K562 (cell line): ENCODE results near the gene LIMS1. TPM values are rescaled to one million over a fixed set of nuclear protein-coding genes. Genes with fewer than 3 reads are reported as not detected.

ENCODE experiments used
- ATAC-seq: fragments of 200-7000 bp; cut with Tn5 transposase; 3 replicates; pipeline ENCODE4 v1.9.1; 2020; ENCODE audit warnings: moderate library complexity
- BruUV-seq: library from RNA; stranded (reverse); fragments of 400-500 nt; replicated peaks from 2 replicates; lab custom pipeline; 2021; lab: Mats Ljungman, UMichigan
- CTCF ChIA-PET: fragments of 300-600 bp; formaldehyde crosslinking; extraction: SDS; loops from one replicate; lab custom pipeline; 2021; ENCODE audit warnings: low intra/inter-chr PET ratio; lab: Yijun Ruan, JAX
- POLR2A ChIA-PET: fragments of 300-600, 350-650 bp; sonication (Branson Sonifier 250); formaldehyde crosslinking; extraction: SDS; loops from one replicate; lab custom pipeline; 2021; ENCODE audit warnings: antibody characterized with exemption, inconsistent platforms; lab: Yijun Ruan, JAX
- DNase-seq, 4 experiments: peaks; one replicate each; pipeline versions ENCODE4 v3.0.0 to v3.0.0-alpha.2; 2011 to 2018; ENCODE audit warnings: low spot score in 3 of 4, mixed read lengths in 3 of 4; ENCODE audit errors: extremely low read depth in 1 of 4
- FAIRE-seq: peaks from 2 replicates; lab custom pipeline; 2011; peaks lifted over from hg19 to GRCh38; lab: Jason Lieb, UNC
- H2AFZ ChIP-seq: 2 replicates; pipeline ENCODE4 v1.6.0; 2011; ENCODE audit warnings: low read depth, low read length, control low read depth, inconsistent platforms
- H3K27ac ChIP-seq: fragments of 200-600 bp; 3 replicates; pipeline ENCODE4 v1.8.0; 2011; ENCODE audit warnings: low read depth, mild to moderate bottlenecking, control low read depth, inconsistent platforms, low read length, moderate library complexity, mixed read lengths; ENCODE audit errors: extremely low read depth
- H3K27me3 ChIP-seq, 2 experiments: fragments of 300-600 bp in 1 of 2; 2 replicates in 1 of 2; 3 replicates in 1 of 2; pipeline versions ENCODE4 v1.6.0 to v1.8.0; 2011; ENCODE audit warnings: inconsistent platforms in 2 of 2, low read length in 2 of 2, mild to moderate bottlenecking in 1 of 2, mixed read lengths in 1 of 2, moderate library complexity in 1 of 2; ENCODE audit not compliant: control insufficient read depth in 2 of 2, insufficient read depth in 2 of 2
- H3K36me3 ChIP-seq: fragments of 300-600 bp; 3 replicates; pipeline ENCODE4 v1.8.0; 2011; ENCODE audit warnings: mild to moderate bottlenecking, low read length, inconsistent platforms; ENCODE audit not compliant: control insufficient read depth, insufficient read depth
- H3K4me1 ChIP-seq, 2 experiments: fragments of 200-600 bp in 1 of 2; replicated peaks in 1 of 2; 2 replicates in 1 of 2; 3 replicates in 1 of 2; pipeline versions ENCODE4 v1.5.1 to v1.8.0; 2011; ENCODE audit warnings: inconsistent platforms in 2 of 2, low read length in 2 of 2, mild to moderate bottlenecking in 1 of 2, mixed read lengths in 1 of 2, moderate library complexity in 1 of 2; ENCODE audit not compliant: control insufficient read depth in 2 of 2, insufficient read depth in 2 of 2
- H3K4me2 ChIP-seq: 2 replicates; pipeline ENCODE4 v1.6.1; 2011; ENCODE audit warnings: low read length, control low read depth, inconsistent platforms, mixed read lengths; ENCODE audit not compliant: insufficient read depth
- H3K4me3 ChIP-seq: fragments of 200-600 bp; sonication (generic), shearing (Covaris generic); 2 replicates; pipeline ENCODE4 v1.5.1; 2016; ENCODE audit warnings: control low read depth, inconsistent platforms
- H3K79me2 ChIP-seq: fragments of 200-600 bp; 3 replicates; pipeline ENCODE4 v1.8.0; 2011; ENCODE audit warnings: low read length, inconsistent platforms; ENCODE audit not compliant: control insufficient read depth, insufficient read depth
- H3K9ac ChIP-seq, 2 experiments: 2 replicates each; pipeline versions ENCODE4 v1.6.0 to v1.6.1; 2011; ENCODE audit warnings: low read depth in 2 of 2, low read length in 2 of 2, control low read depth in 1 of 2, inconsistent platforms in 1 of 2, mild to moderate bottlenecking in 1 of 2, mixed read lengths in 1 of 2; ENCODE audit not compliant: insufficient read depth in 1 of 2
- H3K9me1 ChIP-seq: one replicate; pipeline ENCODE4 v1.6.0; 2011; ENCODE audit warnings: inconsistent platforms, mild to moderate bottlenecking, low read length, moderate library complexity; ENCODE audit not compliant: control insufficient read depth, insufficient read depth
- H3K9me3 ChIP-seq: replicated peaks from 2 replicates; pipeline ENCODE4 v1.5.1; 2011; ENCODE audit warnings: low read depth, low read length, inconsistent platforms; ENCODE audit not compliant: control insufficient read depth, insufficient read depth
- H4K20me1 ChIP-seq: replicated peaks from 2 replicates; pipeline ENCODE4 v1.6.1; 2011; ENCODE audit warnings: low read length, inconsistent platforms, mixed read lengths; ENCODE audit not compliant: control insufficient read depth, insufficient read depth
- ASH1L ChIP-seq: fragments of 450-650 bp; IDR thresholded peaks from 2 replicates; pipeline ENCODE4 v1.6.1; 2018; ENCODE audit warnings: borderline replicate concordance, mild to moderate bottlenecking, low read depth; ENCODE audit not compliant: partially characterized antibody
- BMI1 ChIP-seq: fragments of 150-350 bp; IDR thresholded peaks from 2 replicates; pipeline ENCODE4 v1.6.1; 2014; ENCODE audit warnings: low read length
- CBFA2T3 ChIP-seq: fragments of 450-650 bp; IDR thresholded peaks from 2 replicates; pipeline ENCODE4 v1.6.1; 2017
- FOXP1 ChIP-seq: sonication (generic); formaldehyde crosslinking; IDR thresholded peaks from 2 replicates; pipeline ENCODE4 v1.8.0; 2022; ENCODE audit warnings: mild to moderate bottlenecking, missing genetic modification reagents
- HMGN3 ChIP-seq: IDR thresholded peaks from 2 replicates; pipeline ENCODE4 v1.6.1; 2011; ENCODE audit warnings: borderline replicate concordance, low read depth, mild to moderate bottlenecking, mixed read lengths, low read length; ENCODE audit not compliant: insufficient read length; ENCODE audit errors: extremely low read depth
- HOXB6 ChIP-seq: fragments of 250-450 bp; sonication (Bioruptor Pico); IDR thresholded peaks from 2 replicates; pipeline ENCODE4 v1.5.1; 2022; ENCODE audit warnings: mild to moderate bottlenecking, borderline replicate concordance
- MTA3 ChIP-seq: fragments of 450-650 bp; formaldehyde crosslinking; IDR thresholded peaks from 2 replicates; pipeline ENCODE4 v1.6.1; 2017; ENCODE audit warnings: mild to moderate bottlenecking, borderline replicate concordance
- NR3C1 ChIP-seq: sonication (generic); formaldehyde crosslinking; IDR thresholded peaks from 2 replicates; pipeline ENCODE4 v1.8.1; 2022; ENCODE audit warnings: missing genetic modification reagents
- TEAD4 ChIP-seq, 2 experiments: sonication (generic) in 1 of 2; formaldehyde crosslinking in 1 of 2; IDR thresholded peaks; 2 replicates each; pipeline versions ENCODE4 v1.6.1 to v1.8.0; 2012 to 2022; ENCODE audit warnings: borderline replicate concordance in 1 of 2, inconsistent platforms in 1 of 2, low read length in 1 of 2, mild to moderate bottlenecking in 1 of 2, missing genetic modification reagents in 1 of 2
- ZNF12 ChIP-seq: sonication (generic); formaldehyde crosslinking; IDR thresholded peaks from 2 replicates; pipeline ENCODE4 v1.4.0; 2020; ENCODE audit warnings: mild to moderate bottlenecking, missing genetic modification reagents
- ZNF778 ChIP-seq: fragments of 450-650 bp; formaldehyde crosslinking; IDR thresholded peaks from 2 replicates; pipeline ENCODE4 v1.4.0; 2020; ENCODE audit warnings: mild to moderate bottlenecking, moderate library complexity
- WGBS: fragments of 100-300 bp; shearing (Covaris generic); methylation state at CpG from one replicate; pipeline ENCODE4 v1.1.6; 2016; ENCODE audit warnings: low coverage, mixed read lengths; ENCODE audit not compliant: insufficient coverage; ENCODE audit errors: missing lambda C conversion rate; 5-methylcytosine and 5-hydroxymethylcytosine counted together
- in situ Hi-C: fragments of 300-500 bp; cut with MboI; formaldehyde crosslinking; loops from 4 replicates; pipeline ENCODE4 v1.15.0; 2018; ENCODE audit warnings: inconsistent platforms, mixed read lengths
- intact Hi-C: fragments of 100-400 bp; cut with micrococcal nuclease; formaldehyde crosslinking; loops from 2 replicates; pipeline ENCODE4 v1.14.2; 2022
- polyA plus RNA-seq, 8 experiments: library from polyadenylated mRNA; depleted of rRNA in 4 of 8; stranded (reverse) in 5 of 8; unstranded in 3 of 8; fragments of >200 nt; fragmentation: Nextera tagmentation in 2 of 8; fragmentation: Illumina TruSeq in 1 of 8; extraction: Ambion mirVana in 2 of 8; extraction: Trizol in 1 of 8; gene quantifications; 2 replicates each; pipeline versions ENCODE4 v1.2.1 to v1.2.3, GENCODE V29; 2011 to 2014; ENCODE audit warnings: inconsistent platforms in 1 of 8, missing spikeins in 1 of 8
- total RNA-seq, 7 experiments: library from RNA; depleted of rRNA in 6 of 7; stranded (reverse); fragments of >200 nt in 6 of 7; fragmentation: Illumina TruSeq in 2 of 7; extraction: Trizol in 2 of 7; gene quantifications; 2 replicates each; pipeline versions ENCODE4 v1.2.1 to v1.2.3, GENCODE V29; 2011 to 2021; ENCODE audit warnings: low replicate concordance in 1 of 7
- TF ChIP-seq, protein P1 (sequence below): sonication (generic); formaldehyde crosslinking; IDR thresholded peaks from 2 replicates; pipeline ENCODE4 v1.8.0; 2022; ENCODE audit warnings: missing genetic modification reagents, mild to moderate bottlenecking, borderline replicate concordance
- TF ChIP-seq, protein P2 (sequence below), 3 experiments: fragments of 200-800 bp in 1 of 3; fragments of 250-450 bp in 1 of 3; fragments of 450-650 bp in 1 of 3; sonication (Bioruptor Pico) in 1 of 3; sonication (Bioruptor generic) in 1 of 3; formaldehyde crosslinking in 1 of 3; IDR thresholded peaks; 2 replicates each; pipeline versions ENCODE4 v1.6.1 to v1.8.0; 2016 to 2022; ENCODE audit warnings: mild to moderate bottlenecking in 2 of 3, missing genetic modification characterization in 2 of 3, missing compliant biosample characterization in 1 of 3, moderate library complexity in 1 of 3
- TF ChIP-seq, protein P3 (sequence below), 2 experiments: fragments of 450-650 bp; IDR thresholded peaks; 2 replicates each; pipeline ENCODE4 v1.6.1; 2018; ENCODE audit warnings: mild to moderate bottlenecking in 2 of 2, low read depth in 1 of 2; ENCODE audit not compliant: partially characterized antibody in 2 of 2

The LIMS1 gene
- total and polyA plus RNA-seq, 9 of the 15 experiments (the other 6 are each of a cell fraction or from before 2014, with no cell fraction given) = 52.8 to 134 (median 81.0) TPM

DNA sequence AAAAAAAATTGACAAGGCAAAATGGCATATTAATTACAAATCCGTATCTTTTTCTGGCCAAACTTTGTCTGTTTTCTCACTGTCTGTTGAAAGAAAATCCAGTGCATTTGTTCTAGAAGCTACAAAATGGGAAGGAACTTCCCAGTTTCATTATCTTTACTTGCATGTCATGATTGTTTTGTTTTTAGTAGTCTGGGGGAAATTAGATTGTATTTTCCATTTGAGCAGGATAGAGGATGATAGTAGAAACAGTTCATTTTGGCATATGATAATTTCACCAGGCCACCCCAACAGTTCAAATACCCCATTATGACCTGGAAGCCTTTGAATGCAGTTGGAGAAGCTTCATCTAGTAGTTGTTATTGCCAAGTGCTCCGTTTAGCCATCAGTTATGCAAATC is 107.5 kb downstream of the LIMS1 start:
- H3K27ac ChIP-seq = peak overlapping the region; percentile 51; the same call in 1 of the 3 replicates
- FAIRE-seq (no peak), DNase-seq (no peak), ATAC-seq (no peak)
- ChIA-PET POLR2A (no interaction called here), CTCF (no interaction called here)
- H3K79me2 ChIP-seq = peaks cover 59% of the 10 kb centered on the region
- no peak overlapping the region for H2AFZ ChIP-seq
- no peak overlapping the region for H3K4me3 ChIP-seq
- no peak overlapping the region for H3K9ac ChIP-seq
- BruUV-seq = no TSS peak
- no peak overlapping the region; the same call in 1 of the 2 replicates for H3K4me2 ChIP-seq
- no peaks in the 10 kb centered on the region for H3K9me1 ChIP-seq
- H3K4me1 ChIP-seq = peaks cover 13 to 34% of the 10 kb centered on the region in 2 experiments
- no peaks in the 10 kb centered on the region for H3K27me3 ChIP-seq
- H3K9me3 ChIP-seq = peaks cover 14% of the 10 kb centered on the region
- intact Hi-C loops (no loop called here), in situ Hi-C loops (no loop called here)
- 36% methylated on average over 2 of the region's 2 CpGs for WGBS
- no peaks in the 10 kb centered on the region for H4K20me1 ChIP-seq
- peaks cover 5% of the 10 kb centered on the region; the same call in 2 of the 3 replicates for H3K36me3 ChIP-seq
- TF ChIP-seq, protein P1, sequence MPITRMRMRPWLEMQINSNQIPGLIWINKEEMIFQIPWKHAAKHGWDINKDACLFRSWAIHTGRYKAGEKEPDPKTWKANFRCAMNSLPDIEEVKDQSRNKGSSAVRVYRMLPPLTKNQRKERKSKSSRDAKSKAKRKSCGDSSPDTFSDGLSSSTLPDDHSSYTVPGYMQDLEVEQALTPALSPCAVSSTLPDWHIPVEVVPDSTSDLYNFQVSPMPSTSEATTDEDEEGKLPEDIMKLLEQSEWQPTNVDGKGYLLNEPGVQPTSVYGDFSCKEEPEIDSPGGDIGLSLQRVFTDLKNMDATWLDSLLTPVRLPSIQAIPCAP (CRISPR knock-in tag) = no peak
- TF ChIP-seq MTA3 (no peak), CBFA2T3 (peak; percentile 79), ZNF12 (CRISPR knock-in tag) (no peak), FOXP1 (CRISPR knock-in tag) (no peak), ZNF778 (CRISPR knock-in tag) (no peak), HOXB6 (CRISPR knock-in tag) (no peak), NR3C1 (no peak), ASH1L (no peak), BMI1 (no peak), HMGN3 (no peak), TEAD4 (IDR thresholded peaks at IDR 0.05; ENCODE audit: low read length) (peak; percentile 41; the same call in 1 of the 2 replicates), TEAD4 (CRISPR knock-in tag; IDR thresholded peaks at IDR 0.05; ENCODE audit: borderline replicate concordance) (no peak)
- TF ChIP-seq, protein P2, sequence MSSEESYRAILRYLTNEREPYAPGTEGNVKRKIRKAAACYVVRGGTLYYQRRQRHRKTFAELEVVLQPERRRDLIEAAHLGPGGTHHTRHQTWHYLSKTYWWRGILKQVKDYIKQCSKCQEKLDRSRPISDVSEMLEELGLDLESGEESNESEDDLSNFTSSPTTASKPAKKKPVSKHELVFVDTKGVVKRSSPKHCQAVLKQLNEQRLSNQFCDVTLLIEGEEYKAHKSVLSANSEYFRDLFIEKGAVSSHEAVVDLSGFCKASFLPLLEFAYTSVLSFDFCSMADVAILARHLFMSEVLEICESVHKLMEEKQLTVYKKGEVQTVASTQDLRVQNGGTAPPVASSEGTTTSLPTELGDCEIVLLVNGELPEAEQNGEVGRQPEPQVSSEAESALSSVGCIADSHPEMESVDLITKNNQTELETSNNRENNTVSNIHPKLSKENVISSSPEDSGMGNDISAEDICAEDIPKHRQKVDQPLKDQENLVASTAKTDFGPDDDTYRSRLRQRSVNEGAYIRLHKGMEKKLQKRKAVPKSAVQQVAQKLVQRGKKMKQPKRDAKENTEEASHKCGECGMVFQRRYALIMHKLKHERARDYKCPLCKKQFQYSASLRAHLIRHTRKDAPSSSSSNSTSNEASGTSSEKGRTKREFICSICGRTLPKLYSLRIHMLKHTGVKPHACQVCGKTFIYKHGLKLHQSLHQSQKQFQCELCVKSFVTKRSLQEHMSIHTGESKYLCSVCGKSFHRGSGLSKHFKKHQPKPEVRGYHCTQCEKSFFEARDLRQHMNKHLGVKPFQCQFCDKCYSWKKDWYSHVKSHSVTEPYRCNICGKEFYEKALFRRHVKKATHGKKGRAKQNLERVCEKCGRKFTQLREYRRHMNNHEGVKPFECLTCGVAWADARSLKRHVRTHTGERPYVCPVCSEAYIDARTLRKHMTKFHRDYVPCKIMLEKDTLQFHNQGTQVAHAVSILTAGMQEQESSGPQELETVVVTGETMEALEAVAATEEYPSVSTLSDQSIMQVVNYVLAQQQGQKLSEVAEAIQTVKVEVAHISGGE (CRISPR knock-in tag; IDR thresholded peaks at IDR 0.05) = peak in 1 of 3 experiments; percentile 35; a peak in 1 of 6 replicates
- TF ChIP-seq, protein P3, sequence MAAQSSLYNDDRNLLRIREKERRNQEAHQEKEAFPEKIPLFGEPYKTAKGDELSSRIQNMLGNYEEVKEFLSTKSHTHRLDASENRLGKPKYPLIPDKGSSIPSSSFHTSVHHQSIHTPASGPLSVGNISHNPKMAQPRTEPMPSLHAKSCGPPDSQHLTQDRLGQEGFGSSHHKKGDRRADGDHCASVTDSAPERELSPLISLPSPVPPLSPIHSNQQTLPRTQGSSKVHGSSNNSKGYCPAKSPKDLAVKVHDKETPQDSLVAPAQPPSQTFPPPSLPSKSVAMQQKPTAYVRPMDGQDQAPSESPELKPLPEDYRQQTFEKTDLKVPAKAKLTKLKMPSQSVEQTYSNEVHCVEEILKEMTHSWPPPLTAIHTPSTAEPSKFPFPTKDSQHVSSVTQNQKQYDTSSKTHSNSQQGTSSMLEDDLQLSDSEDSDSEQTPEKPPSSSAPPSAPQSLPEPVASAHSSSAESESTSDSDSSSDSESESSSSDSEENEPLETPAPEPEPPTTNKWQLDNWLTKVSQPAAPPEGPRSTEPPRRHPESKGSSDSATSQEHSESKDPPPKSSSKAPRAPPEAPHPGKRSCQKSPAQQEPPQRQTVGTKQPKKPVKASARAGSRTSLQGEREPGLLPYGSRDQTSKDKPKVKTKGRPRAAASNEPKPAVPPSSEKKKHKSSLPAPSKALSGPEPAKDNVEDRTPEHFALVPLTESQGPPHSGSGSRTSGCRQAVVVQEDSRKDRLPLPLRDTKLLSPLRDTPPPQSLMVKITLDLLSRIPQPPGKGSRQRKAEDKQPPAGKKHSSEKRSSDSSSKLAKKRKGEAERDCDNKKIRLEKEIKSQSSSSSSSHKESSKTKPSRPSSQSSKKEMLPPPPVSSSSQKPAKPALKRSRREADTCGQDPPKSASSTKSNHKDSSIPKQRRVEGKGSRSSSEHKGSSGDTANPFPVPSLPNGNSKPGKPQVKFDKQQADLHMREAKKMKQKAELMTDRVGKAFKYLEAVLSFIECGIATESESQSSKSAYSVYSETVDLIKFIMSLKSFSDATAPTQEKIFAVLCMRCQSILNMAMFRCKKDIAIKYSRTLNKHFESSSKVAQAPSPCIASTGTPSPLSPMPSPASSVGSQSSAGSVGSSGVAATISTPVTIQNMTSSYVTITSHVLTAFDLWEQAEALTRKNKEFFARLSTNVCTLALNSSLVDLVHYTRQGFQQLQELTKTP (IDR thresholded peaks at IDR 0.05; ENCODE audit: low read depth in 1 of 2, partially characterized antibody in 2 of 2) = no peak
